Measurements from ENCODE around the gene ITGB6.

GRCh38 chr2:160108646-160109045 is 91.4 kb downstream of the ITGB6 start:
- TF ChIP-seq CTCF (IDR thresholded peaks at IDR 0.05; ENCODE audit: control extremely low read depth in 1 of 3, insufficient read depth in 1 of 3, low read depth in 1 of 3, low read length in 3 of 3), result no peak
- TF ChIP-seq E2F6 (IDR thresholded peaks at IDR 0.05), result no peak
- no peak for TF ChIP-seq CHD2 (IDR thresholded peaks at IDR 0.05; ENCODE audit: low read length)
- TF ChIP-seq ATF3 (IDR thresholded peaks at IDR 0.05; ENCODE audit: insufficient read depth, low read depth, low read length), result no peak
- TF ChIP-seq POLR2A (IDR thresholded peaks at IDR 0.05; ENCODE audit: control extremely low read depth in 1 of 2, low read depth in 2 of 2, low read length in 2 of 2), result no peak
- no peak for TF ChIP-seq CBX8 (IDR thresholded peaks at IDR 0.05; ENCODE audit: borderline replicate concordance, low read depth, low read length)
- TF ChIP-seq EGR1 (IDR thresholded peaks at IDR 0.05; ENCODE audit: borderline replicate concordance, low read depth, low read length), result no peak
- TF ChIP-seq CREB1 (IDR thresholded peaks at IDR 0.05), result no peak
- TF ChIP-seq BACH1 (IDR thresholded peaks at IDR 0.05; ENCODE audit: low read length), result no peak
- no peak for TF ChIP-seq KDM5A (IDR thresholded peaks at IDR 0.05; ENCODE audit: low read length)
- no peak for TF ChIP-seq RAD21 (IDR thresholded peaks at IDR 0.05 in 1 of 2, conservative IDR thresholded peaks at IDR 0.05 in 1 of 2; ENCODE audit: low read depth in 2 of 2, low read length in 2 of 2)
- TF ChIP-seq EZH2 (IDR thresholded peaks at IDR 0.05; ENCODE audit: low read depth, low read length, severe bottlenecking), result no peak

Data from H1 (cell line).